GM18511 (cell line): ENCODE data around the gene BMF.
"Not testable (repeated sequence)": the region's sequence is repeated elsewhere in the genome, so short reads cannot be mapped to it uniquely, and the experiment has no call there.

Source experiments
- ATAC-seq: cut with Tn5 transposase; IDR thresholded peaks from one replicate; pipeline ENCODE4 v1.9.1; 2021; ENCODE audit warnings: mild to moderate bottlenecking, moderate library complexity; ENCODE audit not compliant: unreplicated experiment

The BMF gene

DNA sequence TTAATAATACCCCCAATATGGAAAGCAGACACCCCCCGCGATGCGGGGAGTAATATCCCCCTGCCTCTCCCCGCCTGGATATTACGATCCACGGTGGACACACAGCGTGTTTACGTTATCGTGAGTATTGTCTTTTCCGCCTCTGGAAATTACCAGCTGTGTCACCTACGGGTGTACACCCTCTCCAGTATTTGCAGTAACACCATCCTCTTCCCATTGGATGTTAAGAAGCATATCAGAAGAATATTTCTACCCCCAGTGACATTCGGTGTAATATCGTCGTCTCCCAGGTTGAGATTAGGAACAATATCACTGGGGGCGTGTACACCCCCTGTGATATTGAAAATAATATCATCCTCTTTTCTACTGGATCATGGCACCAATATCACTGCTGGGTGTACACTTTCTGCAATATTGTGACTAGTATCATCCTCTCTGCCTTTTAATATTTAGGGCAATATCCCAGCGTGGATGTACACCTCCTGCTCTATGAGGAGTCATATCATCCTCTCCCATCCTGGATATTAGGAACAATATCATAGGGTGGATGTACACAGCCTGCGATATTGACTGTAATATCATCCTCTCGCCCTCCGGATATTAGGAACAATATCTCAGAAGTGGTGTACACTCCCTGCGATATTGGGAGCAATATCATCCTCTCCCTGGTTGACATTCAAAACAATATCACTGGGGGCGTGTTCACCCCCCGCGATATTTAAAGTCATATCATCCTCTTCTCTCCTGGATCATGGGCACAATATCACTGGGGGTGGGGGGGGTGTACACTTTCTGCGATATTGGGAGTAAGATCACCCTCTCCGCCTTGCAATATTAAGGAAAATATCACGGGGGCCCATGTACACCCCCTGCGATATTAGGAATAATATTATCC lies 20.3 kb upstream of the BMF start:
- ATAC-seq, result no peak

DNA sequence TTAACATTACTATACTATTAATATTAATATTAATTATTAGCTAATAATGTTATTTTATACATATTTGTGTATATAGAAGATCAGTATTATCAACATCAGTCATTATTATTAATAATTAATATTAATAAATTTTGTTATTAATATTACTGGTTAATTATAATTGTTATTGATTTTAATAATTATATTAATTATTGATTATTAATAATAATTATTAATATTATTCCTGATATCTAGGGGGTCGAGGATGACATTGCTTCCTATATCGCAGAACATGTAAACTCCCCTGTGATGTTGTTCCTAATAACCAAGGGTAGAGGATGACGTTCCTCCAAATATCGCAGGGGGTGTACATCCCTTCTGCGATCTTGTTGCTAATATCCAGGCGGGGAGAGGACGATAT lies 17.3 kb upstream of the BMF start:
- ATAC-seq, result no peak

DNA sequence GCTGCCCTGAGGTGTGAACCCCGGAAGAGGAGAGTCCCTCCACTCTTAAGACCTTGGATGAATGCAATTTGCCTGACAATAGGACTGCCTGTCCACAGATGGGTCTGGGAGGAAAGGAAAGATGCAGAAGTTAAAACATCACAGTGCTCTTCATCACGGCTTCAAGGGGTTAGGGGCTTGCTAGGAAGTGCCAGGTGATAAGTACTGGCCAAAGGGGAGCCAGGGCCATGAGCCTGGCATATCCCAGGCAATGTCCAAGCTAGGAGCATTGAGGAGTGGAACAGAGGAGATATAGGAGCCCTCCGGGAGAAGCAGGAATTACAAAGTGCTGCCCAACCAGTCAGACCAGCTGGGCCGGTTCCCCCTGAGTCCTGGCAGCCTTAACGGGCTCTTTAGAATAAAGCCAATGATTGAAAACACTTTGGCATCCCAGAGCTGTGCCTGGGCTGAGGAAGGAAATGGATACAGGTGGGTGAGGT lies 16.2 kb upstream of the BMF start:
- not testable (repeated sequence) for ATAC-seq

DNA sequence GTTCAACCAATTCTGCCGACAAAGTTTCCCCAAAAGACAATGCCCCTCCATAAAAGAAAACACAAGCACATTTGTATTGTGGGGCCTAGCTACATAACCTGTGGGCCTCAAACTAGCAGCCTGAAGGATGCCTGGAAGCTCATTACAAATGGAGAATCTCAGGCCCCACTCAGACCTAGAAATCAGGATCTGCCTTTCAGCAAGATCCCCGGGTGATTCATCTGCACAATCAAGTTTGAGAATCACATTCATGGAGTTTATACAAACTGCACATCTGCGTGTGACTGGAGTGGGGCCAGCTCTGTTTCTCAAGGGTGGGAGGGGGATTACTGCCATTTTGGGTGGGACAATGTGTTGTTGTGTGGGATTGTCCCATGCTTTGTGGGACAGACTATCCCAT lies 15.7 kb upstream of the BMF start:
- ATAC-seq, result not testable (repeated sequence)

DNA sequence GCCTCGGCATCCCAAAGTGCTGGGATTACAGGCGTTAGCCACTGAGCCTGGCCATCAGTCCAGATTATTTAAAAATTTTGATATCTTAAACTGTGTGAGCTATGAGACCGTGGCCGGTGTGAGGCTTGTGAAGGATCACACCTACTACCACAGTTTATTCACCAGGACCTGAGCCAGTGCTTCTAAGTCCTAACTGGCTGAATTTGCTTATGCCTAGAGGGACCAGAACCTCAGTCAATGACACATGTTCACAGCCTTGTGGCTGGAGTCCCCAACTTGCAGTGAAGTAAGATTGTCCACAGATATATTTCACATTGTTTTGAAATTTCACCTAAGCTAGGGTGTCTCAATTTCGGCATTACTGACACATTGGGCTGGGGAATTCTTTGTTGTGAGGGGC lies 15.2 kb upstream of the BMF start:
- ATAC-seq, result not testable (repeated sequence)

DNA sequence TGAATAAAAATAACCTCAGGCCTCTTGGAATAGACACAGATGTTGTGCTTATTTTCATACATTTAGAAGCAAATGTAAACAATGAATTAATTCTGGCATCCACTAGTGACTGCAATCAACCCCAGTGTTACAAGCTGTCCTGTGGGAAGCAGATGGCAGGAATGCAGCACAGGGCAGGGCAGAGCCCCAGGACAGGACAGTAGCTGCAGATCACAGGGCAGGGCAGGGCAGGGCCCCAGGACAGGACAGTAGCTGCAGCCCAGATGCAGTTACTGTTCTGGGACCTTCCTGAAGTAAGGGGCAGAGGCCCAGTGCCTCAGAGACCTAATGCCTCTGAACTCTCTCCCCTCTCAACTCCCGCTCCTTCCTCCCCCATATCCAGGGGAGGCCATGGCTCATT lies 14.3 kb upstream of the BMF start:
- not testable (repeated sequence) for ATAC-seq

DNA sequence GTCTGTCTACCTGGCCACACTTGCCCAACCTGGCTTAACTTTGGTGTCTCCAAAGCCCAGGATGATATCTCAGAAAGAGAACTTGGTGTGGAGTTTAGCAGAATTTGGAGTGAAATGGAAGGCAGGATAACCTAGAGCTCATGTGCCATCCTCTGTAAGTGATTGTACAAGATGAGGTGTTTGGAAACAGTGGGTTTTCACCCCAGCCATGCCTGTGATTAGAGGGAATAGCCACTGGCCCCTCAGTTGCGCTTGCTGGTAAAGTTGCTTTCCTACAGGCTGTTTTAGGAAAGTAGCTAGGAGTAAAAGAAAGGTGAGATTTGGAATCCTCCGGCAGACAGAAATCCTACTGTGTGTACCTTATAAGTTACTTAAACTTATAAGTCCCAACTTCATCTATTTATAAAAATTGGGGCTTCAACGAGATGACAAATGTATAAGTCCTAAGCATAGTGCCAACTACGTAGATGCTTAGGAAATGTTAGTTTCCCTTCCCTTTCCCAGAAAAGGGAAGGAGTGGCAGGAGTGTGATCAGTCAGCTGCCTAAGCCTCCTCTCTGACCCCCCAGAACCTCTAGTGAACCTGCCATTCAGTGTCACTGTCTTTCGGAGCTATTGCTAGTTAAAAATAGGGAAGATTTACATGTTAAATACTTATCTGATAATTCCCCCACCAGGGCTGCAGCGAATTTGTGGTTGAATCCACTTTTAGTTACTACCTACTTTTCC lies 13.4 kb upstream of the BMF start:
- ATAC-seq, result no peak

DNA sequence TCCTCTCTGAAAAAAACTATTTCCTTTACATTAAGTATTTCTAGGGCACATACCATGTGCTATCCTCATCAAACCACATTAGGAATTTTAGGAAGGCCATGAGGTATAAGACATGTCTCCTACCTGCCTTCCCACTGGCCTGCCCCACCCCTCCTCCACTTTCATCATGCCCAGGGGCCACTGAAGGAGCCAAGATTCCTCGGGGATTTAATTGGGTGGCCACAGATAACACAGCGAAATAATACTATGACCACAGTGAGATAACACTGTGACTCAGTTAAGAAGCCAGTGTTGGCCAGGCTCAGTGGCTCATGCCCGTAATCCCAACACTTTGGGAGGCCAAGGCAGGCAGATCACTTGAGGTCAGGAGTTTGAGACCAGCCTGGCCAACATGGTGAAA lies 9.8 kb upstream of the BMF start:
- ATAC-seq, result no peak

DNA sequence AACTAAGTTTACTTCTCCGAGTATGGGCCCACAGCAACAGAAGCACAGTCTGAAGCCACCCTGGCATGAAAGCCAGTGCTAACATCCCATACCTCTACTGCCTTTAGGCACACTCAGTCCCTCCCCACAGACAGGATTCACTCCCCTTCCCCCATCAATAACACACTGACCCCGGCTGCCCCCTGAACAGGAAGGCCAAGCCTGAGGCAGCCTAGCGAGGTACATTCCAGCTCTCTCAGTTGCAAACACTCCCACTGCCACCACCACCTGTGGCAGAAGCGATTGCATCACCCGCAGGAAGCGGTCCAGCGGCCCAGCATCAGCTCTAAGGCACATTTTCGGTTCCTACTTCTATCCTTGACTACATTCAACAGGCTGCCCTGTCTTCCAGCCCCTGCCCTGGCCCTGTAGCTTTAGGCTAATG lies 7.0 kb upstream of the BMF start:
- peak; percentile 96 for ATAC-seq

DNA sequence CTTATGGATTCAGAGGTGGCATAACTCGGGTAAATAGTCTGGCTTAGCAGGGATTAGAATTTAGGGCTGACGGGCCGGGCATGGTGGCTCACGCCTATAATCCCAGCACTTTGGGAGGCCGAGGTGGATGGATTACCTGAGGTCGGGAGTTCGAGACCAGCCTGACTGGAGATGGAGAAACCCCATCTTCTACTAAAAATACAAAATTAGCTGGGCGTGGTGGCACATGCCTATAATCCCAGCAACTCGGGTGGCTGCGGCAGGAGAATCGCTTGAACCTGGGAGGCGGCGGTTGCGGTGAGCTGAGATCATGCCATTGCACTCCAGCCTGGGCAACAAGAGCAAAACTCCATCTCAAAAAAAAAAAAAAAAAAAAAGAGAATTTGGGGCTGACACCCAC lies 6.4 kb upstream of the BMF start:
- ATAC-seq, result not testable (repeated sequence)

DNA sequence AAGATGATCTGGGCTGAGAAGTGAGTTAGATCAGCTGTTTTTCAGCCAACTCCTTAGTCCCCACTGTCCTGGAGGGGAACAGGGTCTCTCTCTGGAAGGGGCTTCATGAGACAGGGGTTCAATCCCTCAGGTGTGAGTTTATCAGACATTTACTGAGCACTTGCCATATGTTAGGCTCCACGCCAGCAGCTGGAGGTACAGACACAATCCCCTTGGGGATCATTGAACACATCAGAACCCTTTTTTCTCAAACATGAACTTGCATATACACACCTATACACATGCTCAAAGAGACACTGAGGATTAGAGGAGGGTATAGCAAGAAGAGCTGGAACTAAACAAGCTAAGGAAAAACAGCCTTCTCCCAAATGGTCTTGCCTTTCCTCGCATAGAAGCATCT lies 5.5 kb upstream of the BMF start:
- ATAC-seq, result no peak

DNA sequence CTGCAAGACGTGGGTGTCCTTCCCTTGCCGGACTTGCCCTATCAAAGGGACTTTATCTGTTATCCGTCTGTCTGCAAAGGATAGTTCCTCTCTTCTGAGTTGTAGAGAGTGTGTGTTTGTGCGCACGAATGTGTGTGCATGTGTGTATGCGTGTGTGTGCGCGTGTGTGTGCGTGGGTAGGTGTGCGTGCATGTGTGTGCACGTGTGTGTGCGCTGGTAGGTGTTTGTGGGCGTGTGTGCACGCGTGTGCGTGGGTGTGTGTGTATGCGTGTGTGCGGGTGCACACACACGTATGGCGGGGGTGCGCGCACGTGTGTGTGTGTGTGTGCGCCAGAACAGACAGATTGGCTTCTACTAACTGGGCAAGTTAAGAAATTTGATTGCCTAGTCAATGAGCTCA lies 4.1 kb upstream of the BMF start:
- no peak for ATAC-seq

DNA sequence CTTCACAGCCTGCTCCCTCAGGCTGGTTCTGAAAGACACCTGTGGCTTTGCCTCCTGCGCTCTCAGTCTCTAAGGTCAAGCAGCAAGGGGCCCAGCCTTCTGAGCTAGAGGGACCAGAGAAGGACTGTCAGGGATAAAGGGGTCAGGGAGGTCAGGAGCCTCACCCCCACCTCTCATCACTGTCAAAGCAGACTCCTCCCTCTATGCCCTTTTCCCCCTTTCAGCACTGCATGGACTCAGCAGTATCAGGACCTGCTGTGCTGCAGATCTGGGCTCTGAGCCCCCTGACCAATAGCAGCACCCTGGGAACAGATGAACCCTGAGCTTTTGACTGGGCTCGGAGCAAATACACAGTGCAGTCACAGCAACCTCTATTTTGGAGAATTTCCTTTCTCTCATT lies 3.2 kb upstream of the BMF start:
- ATAC-seq, result no peak

DNA sequence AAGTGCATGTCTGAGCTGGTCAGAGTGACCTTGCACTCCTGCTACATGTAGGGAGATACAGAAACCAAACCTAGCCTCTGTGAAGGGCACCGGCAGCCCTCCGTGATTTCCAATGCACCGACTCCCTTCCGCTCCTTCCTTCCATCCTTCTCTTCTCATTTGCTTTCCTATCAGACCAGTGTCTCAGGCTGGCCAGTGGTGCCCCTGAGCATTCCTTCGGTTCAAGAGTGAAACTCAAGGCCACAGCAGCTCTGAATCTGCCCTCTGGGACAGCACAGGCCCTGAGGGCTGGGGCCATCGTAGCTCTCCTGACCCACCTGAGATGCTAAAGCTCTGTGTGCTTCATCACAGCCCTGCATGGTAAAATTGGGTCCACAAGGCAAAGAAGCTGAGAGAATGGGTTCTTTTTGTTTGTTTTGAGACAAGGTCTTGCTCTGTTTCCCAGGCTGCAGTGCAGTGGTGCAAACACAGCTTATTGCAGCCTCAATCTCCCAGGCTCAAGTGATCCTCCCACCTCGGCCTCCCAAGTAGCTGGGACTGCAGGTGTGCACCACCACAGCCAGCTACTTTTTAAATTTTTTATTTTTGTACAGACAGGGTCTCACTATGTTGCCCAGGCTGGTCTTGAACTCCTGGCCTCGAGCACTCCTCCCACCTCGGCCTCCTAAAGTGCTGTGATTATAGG lies 2.3 kb upstream of the BMF start:
- ATAC-seq, result no peak

DNA sequence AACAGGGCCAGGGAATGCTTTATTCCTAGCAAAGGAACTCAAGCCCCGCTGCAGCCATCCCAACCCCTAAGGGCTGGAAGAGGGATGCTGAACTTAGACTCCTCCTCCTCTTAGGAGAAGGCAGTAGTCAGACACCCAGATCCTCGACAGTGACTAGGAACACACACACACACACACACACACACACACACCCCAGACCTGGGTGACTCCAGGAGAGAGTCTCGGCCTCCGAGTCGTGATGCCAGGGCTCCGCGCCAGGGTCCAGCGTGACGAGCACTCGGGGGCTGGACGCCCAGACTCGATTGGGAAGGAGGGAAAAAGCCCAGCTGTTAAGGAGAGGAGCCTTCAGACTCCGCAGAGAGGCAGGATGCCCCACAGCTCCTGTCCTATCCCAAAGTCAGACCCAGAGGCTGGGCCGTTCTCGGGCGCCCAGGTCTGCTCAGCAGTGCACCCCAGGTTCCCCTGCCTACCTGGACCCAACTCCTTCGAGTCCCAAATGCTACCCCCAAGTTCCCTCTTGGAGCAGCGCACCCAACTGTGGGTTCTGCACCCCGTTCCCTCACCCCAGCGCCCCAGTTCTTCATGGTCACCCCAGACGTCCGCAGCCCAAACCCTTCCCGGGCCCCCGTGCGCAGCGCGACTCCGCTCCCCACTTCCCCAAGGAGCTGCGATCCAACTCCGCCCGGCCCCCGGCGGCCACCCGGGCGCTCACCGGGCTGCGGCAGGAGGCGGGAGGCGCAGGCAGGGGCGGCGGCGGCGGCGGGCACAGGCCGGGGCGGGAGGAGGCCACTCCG lies 421 bp downstream of the BMF start:
- ATAC-seq, result peak; percentile 2

DNA sequence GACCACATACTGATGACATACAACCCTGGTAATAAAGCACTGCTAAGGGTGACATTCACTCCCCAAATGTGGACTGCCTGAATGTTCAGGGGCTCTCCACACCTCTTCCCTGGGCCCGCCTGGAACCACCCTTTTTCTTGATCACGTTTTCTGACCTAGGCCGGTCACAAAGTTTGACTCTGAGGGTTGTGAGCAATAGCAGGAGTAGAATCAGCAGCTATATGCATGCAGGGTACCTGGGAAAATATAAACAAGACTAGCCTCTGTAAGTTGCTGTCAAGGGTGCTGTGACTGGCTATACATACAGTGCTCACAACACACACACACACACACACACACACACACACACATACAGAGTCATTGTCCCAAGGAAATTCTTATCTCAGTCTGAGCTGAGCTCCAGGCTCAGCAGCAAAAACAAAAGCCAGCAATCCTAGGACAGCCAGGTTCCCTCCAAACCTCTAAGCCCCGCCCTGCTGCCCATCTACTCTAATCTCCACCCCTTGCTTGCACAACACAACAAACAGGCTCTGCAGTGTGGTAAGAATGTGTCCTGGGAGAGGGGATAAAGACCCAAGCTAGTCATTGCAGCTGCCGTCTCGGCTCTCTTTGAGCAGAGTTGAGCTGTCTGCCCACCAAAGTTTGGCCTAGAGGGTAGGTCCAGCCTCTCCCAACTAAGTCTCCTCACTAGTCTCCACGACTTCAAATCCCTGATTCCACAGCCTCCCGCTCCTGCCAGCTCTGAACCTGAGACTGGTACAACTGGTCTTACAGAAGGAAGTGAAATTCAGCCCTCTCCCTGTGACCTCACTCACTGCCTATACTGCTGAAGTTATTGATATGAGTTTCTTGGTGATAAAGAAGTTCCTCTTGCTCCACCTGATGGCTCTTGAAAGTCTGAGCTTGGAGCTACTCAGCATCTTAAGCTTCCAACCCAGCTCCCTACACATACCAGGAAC lies 2.2 kb downstream of the BMF start:
- peak; percentile 48 for ATAC-seq

DNA sequence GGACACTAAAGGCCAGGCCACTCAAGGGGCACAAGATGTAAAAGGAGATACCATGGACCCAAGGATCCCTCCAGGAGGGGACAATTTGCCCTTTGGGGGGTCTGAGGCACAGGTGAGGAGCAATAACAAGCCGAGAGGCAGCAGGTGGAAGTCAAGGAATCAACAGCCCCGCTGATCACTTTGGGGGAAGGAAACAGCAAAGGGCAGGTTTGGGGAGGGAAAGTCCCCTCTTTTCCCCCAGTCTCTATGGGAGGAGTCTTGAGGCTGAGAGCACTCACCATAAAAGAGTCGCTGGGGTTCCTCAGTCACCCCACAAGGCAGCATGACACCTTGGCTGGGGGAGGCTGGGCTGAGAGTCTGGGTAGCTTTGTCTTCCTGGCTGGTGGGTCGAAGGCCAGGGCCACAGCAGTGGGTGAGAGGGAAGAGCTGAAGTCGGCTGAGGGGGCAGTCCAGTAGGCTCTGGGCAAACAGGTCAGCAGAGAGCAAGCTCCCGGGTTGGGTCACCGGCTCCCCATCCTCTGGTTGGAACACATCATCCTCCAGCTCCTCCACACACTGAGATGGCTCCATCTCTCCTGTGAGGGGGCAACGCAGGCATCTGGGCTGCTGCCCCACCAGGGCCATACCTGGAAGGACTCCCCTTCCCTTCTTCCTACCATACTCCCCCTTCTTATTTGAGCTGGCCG lies 3.0 kb downstream of the BMF start:
- ATAC-seq, result peak; percentile 29

DNA sequence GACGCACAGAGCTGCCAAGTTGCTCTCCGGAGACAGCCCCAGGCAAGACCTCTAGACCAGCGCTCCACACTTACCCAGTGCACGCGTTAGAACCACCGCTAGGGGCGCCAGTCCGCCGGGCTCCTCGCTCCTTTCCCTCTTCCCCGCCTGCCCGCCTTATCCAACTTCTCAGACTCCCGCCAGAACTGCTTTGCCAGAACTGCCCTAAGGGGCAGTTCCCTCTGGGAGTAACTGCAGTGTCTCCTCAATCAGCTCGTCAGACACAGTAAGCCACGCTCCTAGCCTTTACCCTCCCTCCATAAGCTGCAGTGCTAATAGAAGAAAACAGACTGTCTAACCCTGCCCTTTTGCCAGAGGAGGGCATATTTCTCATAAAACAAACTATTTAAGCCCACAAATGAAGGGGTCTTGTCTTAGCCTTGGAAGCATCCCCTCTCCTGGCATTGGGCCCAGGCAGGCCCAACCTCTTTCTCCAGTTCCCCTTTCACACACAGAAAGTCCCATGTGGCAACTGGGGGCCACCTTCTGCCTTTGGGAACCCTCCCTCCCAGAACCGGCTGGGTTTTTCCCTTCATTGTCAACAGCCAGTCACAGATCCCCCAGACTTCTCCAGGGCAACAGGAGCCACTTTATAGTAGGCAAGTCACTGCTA lies 3.7 kb downstream of the BMF start:
- ATAC-seq, result peak; percentile 30
